Osteocyte (in vitro differentiated cells): ENCODE measurements around the gene SPON1. TPM values are rescaled to one million over a fixed set of nuclear protein-coding genes. Genes with fewer than 3 reads are reported as not detected.

ENCODE experiments used
- DNase-seq: peaks from one replicate; pipeline ENCODE4 v3.0.0; 2021; ENCODE audit warnings: mixed read lengths; ENCODE audit not compliant: unreplicated experiment; ENCODE audit errors: extremely low spot score
- H3K27ac Mint-ChIP-seq: one replicate; pipeline ENCODE4 v1.8.0; 2021; ENCODE audit warnings: mild to moderate bottlenecking, mixed read lengths; ENCODE audit not compliant: unreplicated experiment
- H3K27me3 Mint-ChIP-seq: one replicate; pipeline ENCODE4 v1.8.0; 2021; ENCODE audit warnings: mixed read lengths; ENCODE audit not compliant: unreplicated experiment
- H3K36me3 Mint-ChIP-seq: one replicate; pipeline ENCODE4 v1.8.0; 2021; ENCODE audit warnings: mixed read lengths; ENCODE audit not compliant: unreplicated experiment
- H3K4me1 Mint-ChIP-seq: one replicate; pipeline ENCODE4 v1.8.0; 2021; ENCODE audit warnings: mixed read lengths; ENCODE audit not compliant: unreplicated experiment
- H3K4me3 Mint-ChIP-seq: one replicate; pipeline ENCODE4 v1.8.0; 2021; ENCODE audit warnings: mild to moderate bottlenecking, moderate library complexity, mixed read lengths; ENCODE audit not compliant: unreplicated experiment
- H3K9me3 Mint-ChIP-seq: one replicate; pipeline ENCODE4 v1.8.0; 2021; ENCODE audit warnings: mixed read lengths; ENCODE audit not compliant: unreplicated experiment
- CTCF ChIP-seq: fragments of 200-600 bp; sonication (generic); IDR thresholded peaks from 2 replicates; pipeline ENCODE4 v1.5.0; 2021; ENCODE audit warnings: antibody characterized with exemption, mild to moderate bottlenecking, moderate library complexity
- long read RNA-seq: library from polyadenylated mRNA; unstranded; transcript quantifications from one replicate; pipeline ENCODE4 v2.0.0, GENCODE V29; 2021
- total RNA-seq: library from RNA; stranded (reverse); gene quantifications from 2 replicates; pipeline ENCODE4 v1.2.1, GENCODE V29; 2021

SPON1 gene
- total RNA-seq, result 0.05 and 0.10 TPM in 2 replicates
- long read RNA-seq, partial matches to known transcripts, result 0 of 2 reads
- long read RNA-seq, other reads (novel, unspliced or antisense), result 2 of 2 reads

DNA sequence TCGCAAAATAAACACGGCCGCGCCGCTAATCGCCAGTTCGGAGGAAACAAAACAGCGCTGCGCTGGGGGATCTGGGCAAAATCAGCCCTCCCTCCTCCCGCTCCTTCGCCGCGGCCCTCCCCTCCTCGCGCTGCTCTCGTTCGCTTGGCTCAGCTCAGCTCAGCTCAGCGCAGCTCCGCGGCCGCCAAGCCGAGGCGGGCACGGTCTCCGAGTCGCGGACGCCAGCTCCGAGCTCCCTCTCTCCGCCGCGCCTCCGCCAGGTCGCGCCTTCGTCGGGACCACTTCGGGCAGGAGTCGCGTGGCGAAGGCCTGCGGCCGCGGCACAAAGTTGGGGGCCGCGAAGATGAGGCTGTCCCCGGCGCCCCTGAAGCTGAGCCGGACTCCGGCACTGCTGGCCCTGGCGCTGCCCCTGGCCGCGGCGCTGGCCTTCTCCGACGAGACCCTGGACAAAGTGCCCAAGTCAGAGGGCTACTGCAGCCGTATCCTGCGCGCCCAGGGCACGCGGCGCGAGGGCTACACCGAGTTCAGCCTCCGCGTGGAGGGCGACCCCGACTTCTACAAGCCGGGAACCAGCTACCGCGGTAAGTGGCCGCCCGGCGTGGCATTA, at the start of gene SPON1:
TSS of gene SPON1 (plus strand) at position 162 of the 607 bp plus-strand sequence. CDS start at position 344, 182 bp downstream.
- H3K9me3 Mint-ChIP-seq, result no peaks in the 10 kb centered on the region
- peaks cover 83% of the 10 kb centered on the region for H3K27me3 Mint-ChIP-seq
- DNase-seq, result no peak
- peaks cover 8% of the 10 kb centered on the region for H3K4me1 Mint-ChIP-seq
- no peak for TF ChIP-seq CTCF
- H3K4me3 Mint-ChIP-seq, result peak within 1 kb of the TSS; percentile 1
- no peak within 1 kb of the TSS for H3K27ac Mint-ChIP-seq
- H3K36me3 Mint-ChIP-seq, result no peaks in the 10 kb centered on the region

GRCh38 chr11:13917264-13917663, 45.3 kb upstream of the SPON1 start:
- Mint-ChIP-seq H3K9me3 (no peaks in the 10 kb centered on the region), H3K4me3 (no peak overlapping the region), H3K27ac (no peak overlapping the region), H3K4me1 (no peaks in the 10 kb centered on the region), H3K27me3 (peaks cover 29% of the 10 kb centered on the region), H3K36me3 (no peaks in the 10 kb centered on the region)
- TF ChIP-seq CTCF, result no peak
- no peak for DNase-seq

DNA sequence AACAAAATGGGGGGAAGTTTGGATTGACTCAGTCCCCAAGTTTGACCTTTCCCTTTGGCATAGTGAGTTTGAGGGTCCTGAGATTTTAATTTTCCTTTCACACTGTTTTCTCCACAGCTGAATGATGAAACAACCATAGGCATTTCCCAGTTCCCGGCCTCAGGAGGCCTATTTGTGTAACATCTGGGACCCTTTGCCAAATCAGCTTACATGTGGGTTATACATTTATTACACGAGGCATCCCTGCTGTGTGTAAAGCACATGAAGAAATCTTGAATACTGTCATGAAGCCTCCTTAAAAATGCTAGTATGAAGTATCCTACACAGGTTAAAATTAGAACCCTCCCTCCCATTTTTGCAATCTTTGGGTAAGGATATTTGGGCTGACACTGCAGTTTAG, 44.6 kb upstream of the SPON1 start:
- no peak for TF ChIP-seq CTCF
- H3K36me3 Mint-ChIP-seq, result no peaks in the 10 kb centered on the region
- H3K9me3 Mint-ChIP-seq, result no peaks in the 10 kb centered on the region
- H3K4me1 Mint-ChIP-seq, result no peaks in the 10 kb centered on the region
- no peak overlapping the region for H3K27ac Mint-ChIP-seq
- H3K27me3 Mint-ChIP-seq, result peaks cover 31% of the 10 kb centered on the region
- no peak overlapping the region for H3K4me3 Mint-ChIP-seq
- DNase-seq, result no peak

GRCh38 chr11:13920756-13921155, 41.8 kb upstream of the SPON1 start:
- TF ChIP-seq CTCF, result no peak
- Mint-ChIP-seq H3K4me3 (no peak overlapping the region), H3K4me1 (no peaks in the 10 kb centered on the region), H3K27me3 (peaks cover 31% of the 10 kb centered on the region), H3K27ac (no peak overlapping the region), H3K9me3 (no peaks in the 10 kb centered on the region), H3K36me3 (no peaks in the 10 kb centered on the region)
- DNase-seq, result no peak

DNA sequence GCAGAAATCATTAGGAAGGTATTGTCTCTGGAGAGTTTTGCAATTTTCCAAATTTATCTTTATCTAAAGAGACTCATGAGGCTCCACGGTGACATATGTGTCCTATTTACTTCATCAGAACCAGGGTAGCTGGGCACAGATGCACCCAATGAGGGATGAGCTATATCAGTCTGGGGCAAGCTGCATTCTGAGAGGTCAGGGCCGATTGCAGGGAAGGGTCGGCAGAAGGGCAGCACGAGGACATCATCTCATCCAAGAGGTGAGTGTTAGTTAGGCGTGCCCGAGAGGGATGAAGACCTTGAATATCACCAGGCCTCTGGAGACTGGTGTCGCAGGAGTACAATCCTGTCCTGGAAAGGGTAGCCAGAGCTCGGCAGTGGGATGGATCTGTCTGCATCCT, 41.0 kb upstream of the SPON1 start:
- DNase-seq, result no peak
- no peak for TF ChIP-seq CTCF
- no peak overlapping the region for H3K27ac Mint-ChIP-seq
- H3K4me3 Mint-ChIP-seq, result no peak overlapping the region
- H3K9me3 Mint-ChIP-seq, result no peaks in the 10 kb centered on the region
- H3K4me1 Mint-ChIP-seq, result no peaks in the 10 kb centered on the region
- peaks cover 28% of the 10 kb centered on the region for H3K27me3 Mint-ChIP-seq
- no peaks in the 10 kb centered on the region for H3K36me3 Mint-ChIP-seq
